T-helper 17 cell (primary cell): ENCODE measurements around the gene TGFB1. TPM values are rescaled to one million over a fixed set of nuclear protein-coding genes. Genes with fewer than 3 reads are reported as not detected.

Experiments used
- ATAC-seq: fragments of 150-1000 bp; cut with Tn5 transposase; 2 replicates; pipeline ENCODE4 v1.10.0; 2021; ENCODE audit warnings: mild to moderate bottlenecking, moderate library complexity
- DNase-seq, 3 donors: peaks; one replicate each; pipeline versions ENCODE4 v3.0.0 to v3.0.0-alpha.2; 2020 to 2021
- H3K9me3 ChIP-seq: one replicate; pipeline ENCODE4 v1.7.0; 2013; ENCODE audit warnings: low read length, mild to moderate bottlenecking; ENCODE audit not compliant: control insufficient read depth, poor library complexity, severe bottlenecking
- H3K27ac Mint-ChIP-seq: one replicate; pipeline ENCODE4 v1.8.0; 2022; ENCODE audit warnings: mild to moderate bottlenecking, moderate library complexity, mixed read lengths
- H3K27me3 Mint-ChIP-seq: one replicate; pipeline ENCODE4 v1.8.0; 2022; ENCODE audit warnings: mixed read lengths
- H3K36me3 Mint-ChIP-seq: one replicate; pipeline ENCODE4 v1.8.0; 2022; ENCODE audit warnings: low read depth, mixed read lengths
- H3K4me1 Mint-ChIP-seq: one replicate; pipeline ENCODE4 v1.8.0; 2022; ENCODE audit warnings: mild to moderate bottlenecking, mixed read lengths
- H3K4me3 Mint-ChIP-seq: one replicate; pipeline ENCODE4 v1.8.0; 2022; ENCODE audit warnings: mild to moderate bottlenecking, moderate library complexity, mixed read lengths
- total RNA-seq, 4 donors: library from RNA in 2 of 4; stranded (reverse) in 2 of 4; gene quantifications; one replicate each; pipeline ENCODE4 v1.2.3 and lab custom pipeline; 2022 to 2026

TGFB1 gene
- total RNA-seq, 2 donors from 2014 or later, result 408 to 431 TPM

DNA sequence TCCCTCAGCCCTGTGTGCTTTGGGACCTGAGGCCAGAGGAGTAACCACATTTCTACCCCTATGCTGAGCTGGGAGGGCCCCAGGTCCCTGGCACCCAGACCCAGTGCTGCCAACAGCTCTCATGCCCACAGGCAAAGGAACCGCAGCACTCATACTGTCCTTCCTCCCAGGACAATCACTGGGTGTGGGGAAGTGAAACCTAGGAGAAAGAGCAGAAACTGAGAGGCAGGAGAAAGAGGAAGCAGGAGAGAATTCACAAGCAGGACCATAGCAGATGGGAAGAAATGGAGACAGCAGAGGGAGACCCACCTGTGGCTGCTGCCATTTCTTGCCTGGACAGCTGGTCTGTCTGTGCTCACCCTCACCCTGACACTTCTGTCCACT lies 24.9 kb downstream of the TGFB1 start:
- Mint-ChIP-seq H3K4me3 (peak overlapping the region; percentile 89), H3K27ac (peak overlapping the region; percentile 98), H3K36me3 (peaks cover 22% of the 10 kb centered on the region), H3K27me3 (no peaks in the 10 kb centered on the region), H3K4me1 (peaks cover 57% of the 10 kb centered on the region)
- ATAC-seq (no peak), DNase-seq (no peak)
- H3K9me3 ChIP-seq, result no peaks in the 10 kb centered on the region

DNA sequence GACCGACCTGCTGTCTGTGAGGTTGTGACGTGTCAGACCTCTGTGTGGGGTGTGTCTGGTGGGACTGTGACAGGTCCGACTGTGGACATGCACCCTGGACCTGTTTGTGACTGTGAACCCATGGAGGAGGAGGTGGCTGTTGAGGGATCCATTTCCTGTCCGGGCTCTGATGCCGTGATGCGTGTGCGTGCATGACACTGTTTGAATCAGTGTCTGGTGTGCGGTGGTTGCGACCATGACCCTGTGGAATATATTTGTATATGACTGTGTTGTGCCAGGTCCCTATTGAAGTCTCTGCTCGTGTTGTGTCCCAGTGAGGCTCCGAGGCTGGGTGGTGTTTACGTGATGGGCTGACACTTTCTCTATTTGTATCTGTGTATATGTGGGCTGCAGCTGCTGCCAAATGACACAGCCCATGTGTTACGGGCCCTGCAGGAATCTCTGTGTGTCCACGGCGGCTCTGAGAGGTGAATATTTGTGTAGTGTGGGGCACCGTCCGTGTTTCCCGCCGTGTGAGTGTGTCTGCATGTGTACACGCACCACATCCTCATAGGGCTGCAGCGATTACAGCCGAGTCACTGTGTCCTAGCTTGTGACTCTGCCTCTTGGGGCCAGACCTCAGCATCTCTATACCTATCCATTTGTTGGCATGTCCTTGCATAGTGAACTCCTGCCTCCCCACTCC lies 25.4 kb downstream of the TGFB1 start:
- DNase-seq (no peak), ATAC-seq (peak; percentile 38)
- no peaks in the 10 kb centered on the region for H3K27me3 Mint-ChIP-seq
- H3K27ac Mint-ChIP-seq, result peak overlapping the region; percentile 98
- H3K36me3 Mint-ChIP-seq, result peaks cover 22% of the 10 kb centered on the region
- H3K4me1 Mint-ChIP-seq, result peaks cover 59% of the 10 kb centered on the region
- no peaks in the 10 kb centered on the region for H3K9me3 ChIP-seq
- peak overlapping the region; percentile 89 for H3K4me3 Mint-ChIP-seq

DNA sequence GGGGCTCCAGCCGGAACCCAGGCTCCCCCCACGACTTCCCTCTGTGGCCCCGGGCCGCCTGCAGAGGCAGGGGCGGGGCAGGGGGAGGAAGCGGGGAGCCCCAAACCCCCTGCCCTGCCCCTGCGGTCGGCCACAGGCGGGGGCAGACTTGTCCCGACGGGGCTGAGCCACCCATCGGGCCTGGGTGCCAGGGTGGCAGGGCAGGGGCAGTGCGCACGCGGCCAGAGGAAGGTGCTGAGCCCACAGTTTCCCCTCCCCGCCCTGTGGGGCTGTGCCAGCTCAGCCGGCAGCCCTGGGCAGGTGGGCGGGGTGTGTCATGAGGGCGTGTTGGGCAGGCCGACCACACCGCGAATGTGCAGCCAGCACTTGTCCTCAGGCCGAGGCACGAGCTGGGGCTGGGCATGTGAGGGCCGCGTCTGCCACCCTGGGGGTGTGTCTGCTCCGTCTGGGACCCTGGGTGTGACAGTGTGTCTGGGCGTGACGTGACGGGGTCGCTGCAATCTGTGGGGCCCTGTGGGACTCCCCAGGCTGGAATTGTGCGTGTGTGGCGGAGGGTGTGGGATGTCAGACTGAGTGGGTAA lies 26.1 kb downstream of the TGFB1 start:
- peak overlapping the region; percentile 89 for H3K4me3 Mint-ChIP-seq
- H3K27me3 Mint-ChIP-seq, result no peaks in the 10 kb centered on the region
- no peaks in the 10 kb centered on the region for H3K9me3 ChIP-seq
- peak; percentile 70 to 89 (median 75) for DNase-seq
- H3K27ac Mint-ChIP-seq, result peak overlapping the region; percentile 98
- peaks cover 63% of the 10 kb centered on the region for H3K4me1 Mint-ChIP-seq
- peaks cover 27% of the 10 kb centered on the region for H3K36me3 Mint-ChIP-seq
- peak; percentile 75 for ATAC-seq

DNA sequence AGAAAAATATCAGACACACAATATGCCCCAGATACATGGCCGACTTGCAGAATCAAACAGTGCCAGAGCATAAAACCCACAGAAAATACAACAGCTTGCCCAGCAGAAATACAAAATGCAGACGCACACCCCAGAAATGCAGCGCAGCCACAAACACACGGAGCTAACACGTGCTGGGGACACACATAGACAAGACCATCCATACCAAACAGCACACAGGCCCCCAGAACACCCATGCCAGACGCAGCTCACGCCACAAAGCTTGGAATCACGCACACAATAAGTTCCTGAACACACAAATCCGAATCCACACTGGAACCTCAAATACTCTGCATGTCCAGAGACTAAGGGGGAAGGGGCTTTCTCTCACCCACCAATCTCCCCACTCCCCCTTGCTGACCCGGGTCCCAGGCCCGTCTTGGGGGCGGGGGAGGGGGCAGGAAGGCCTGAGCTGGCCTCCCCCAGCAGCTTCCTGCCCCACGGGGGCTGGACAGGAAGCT lies 26.6 kb downstream of the TGFB1 start:
- no peak for DNase-seq
- peak overlapping the region; percentile 98 for H3K27ac Mint-ChIP-seq
- no peaks in the 10 kb centered on the region for H3K9me3 ChIP-seq
- peaks cover 27% of the 10 kb centered on the region for H3K36me3 Mint-ChIP-seq
- H3K4me3 Mint-ChIP-seq, result peak overlapping the region; percentile 92
- peaks cover 60% of the 10 kb centered on the region for H3K4me1 Mint-ChIP-seq
- peak; percentile 4 for ATAC-seq
- H3K27me3 Mint-ChIP-seq, result no peaks in the 10 kb centered on the region

DNA sequence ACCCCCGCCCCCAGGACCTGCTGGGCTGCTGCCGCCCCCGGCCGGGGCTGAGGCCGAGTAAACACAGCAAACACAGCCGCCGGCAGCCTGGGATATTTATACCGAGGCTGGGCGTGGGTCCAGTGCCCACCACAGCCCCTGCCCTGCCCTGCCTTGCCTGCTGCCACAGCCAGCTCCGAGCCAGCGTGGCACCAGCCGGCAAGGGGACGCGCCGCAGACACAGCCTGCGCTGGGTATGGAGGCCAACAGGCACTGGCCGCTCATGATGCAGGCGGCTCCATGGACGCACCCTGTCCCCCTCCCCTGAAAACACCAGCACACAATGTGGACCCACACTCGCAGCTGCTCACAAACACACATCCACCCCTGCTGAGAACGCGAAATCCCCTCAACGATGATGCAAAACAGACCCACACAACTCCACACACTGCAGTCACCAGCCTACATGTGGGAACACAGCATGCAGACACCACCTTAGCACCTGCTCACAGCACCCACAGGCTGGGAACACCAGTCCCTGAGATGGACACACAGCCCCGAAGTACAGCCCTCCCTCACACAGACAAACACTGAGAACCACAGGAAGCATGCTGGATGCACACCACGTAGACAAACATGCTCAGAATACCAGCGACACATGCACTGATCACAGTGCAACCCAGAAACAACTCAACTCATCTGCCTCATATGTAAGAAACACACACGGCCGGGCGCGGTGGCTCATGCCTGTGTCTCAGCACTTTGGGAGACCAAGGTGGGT lies 27.6 kb downstream of the TGFB1 start:
- no peaks in the 10 kb centered on the region for H3K27me3 Mint-ChIP-seq
- H3K9me3 ChIP-seq, result no peaks in the 10 kb centered on the region
- peak overlapping the region; percentile 98 for H3K27ac Mint-ChIP-seq
- peaks cover 19% of the 10 kb centered on the region for H3K36me3 Mint-ChIP-seq
- peaks cover 53% of the 10 kb centered on the region for H3K4me1 Mint-ChIP-seq
- peak; percentile 2 for ATAC-seq
- DNase-seq, result no peak
- peak overlapping the region; percentile 92 for H3K4me3 Mint-ChIP-seq

DNA sequence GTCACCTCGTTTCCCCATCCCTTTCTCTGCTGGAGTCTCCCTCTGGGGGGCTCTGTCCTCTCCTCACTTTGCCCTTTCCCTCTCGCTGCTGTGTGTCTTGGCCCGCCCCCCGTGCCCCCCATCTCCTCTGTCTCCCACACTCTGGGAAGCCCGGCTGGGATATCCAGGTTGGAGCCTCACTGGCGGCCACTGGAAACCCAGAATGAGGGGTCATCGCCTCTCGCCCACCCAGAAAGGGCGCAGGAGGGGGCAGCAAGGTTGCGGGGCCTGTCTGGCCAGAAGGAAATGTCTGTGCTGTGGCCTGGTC lies 28.1 kb downstream of the TGFB1 start:
- Mint-ChIP-seq H3K4me1 (peaks cover 51% of the 10 kb centered on the region), H3K27ac (peak overlapping the region; percentile 89), H3K27me3 (no peaks in the 10 kb centered on the region), H3K4me3 (no peak overlapping the region), H3K36me3 (peaks cover 18% of the 10 kb centered on the region)
- no peaks in the 10 kb centered on the region for H3K9me3 ChIP-seq
- no peak for ATAC-seq
- no peak for DNase-seq

DNA sequence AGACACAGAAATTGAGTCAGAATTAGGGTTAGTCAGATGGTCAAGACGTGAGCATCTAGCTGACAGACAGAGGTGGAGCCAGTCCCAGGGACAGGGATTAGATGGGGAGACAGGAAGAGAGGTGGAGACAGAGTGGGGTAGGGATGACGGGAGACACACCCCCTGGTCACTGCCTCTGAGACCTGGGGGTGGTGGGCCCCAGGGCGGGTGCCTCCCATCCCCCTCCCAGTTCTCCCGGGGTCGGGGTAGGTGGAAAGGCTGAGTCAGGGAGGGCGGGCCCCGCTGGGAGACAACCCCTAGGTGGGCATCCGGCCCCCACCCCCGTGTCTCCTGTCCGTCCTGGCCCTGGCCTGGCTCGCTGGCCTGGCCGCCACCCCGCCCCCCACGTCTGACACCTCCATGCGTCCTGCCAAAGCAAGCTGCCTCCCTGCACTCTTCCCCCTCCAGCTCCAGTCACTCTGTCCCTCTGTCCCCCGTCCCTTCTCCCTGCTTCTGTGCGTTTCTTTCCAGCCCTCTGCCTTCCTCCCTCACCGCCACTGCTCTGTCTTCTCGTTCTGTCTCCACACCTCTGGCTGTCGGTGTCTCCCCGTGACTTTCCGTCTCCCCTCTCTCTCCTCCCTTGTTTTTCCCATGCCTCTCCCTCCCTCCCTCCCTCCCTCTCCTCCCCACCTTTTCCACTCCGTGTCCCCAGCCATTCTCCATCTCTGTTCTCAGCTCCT lies 28.6 kb downstream of the TGFB1 start:
- Mint-ChIP-seq H3K27me3 (no peaks in the 10 kb centered on the region), H3K4me3 (peak overlapping the region; percentile 82), H3K36me3 (peaks cover 16% of the 10 kb centered on the region), H3K4me1 (peaks cover 48% of the 10 kb centered on the region), H3K27ac (peak overlapping the region; percentile 89)
- DNase-seq (no peak), ATAC-seq (no peak)
- H3K9me3 ChIP-seq, result no peaks in the 10 kb centered on the region

DNA sequence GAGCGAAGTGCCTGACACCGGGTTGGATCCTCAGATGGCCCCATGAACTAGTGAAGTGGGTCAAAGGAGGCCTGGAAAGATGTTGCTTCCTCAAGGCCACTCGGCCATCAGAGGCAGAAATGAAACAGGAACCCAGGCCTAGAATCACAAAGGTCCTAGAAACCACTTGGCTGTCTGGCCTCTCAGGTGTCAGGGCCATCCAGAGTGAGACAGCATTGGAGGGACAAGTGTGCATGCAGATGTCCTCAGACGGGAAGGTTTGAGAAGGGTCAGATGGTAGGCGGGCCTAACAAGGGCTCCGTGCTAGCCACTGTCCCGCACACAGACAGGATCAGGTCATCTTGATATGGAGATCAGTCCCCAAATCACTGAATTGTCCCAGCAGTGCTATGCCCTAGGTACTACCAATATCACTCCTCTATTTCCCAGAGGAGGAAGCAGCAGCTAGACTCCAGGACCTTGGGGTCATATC lies 29.5 kb downstream of the TGFB1 start:
- H3K27me3 Mint-ChIP-seq, result no peaks in the 10 kb centered on the region
- ATAC-seq, result no peak
- H3K27ac Mint-ChIP-seq, result peak overlapping the region; percentile 89
- DNase-seq, result no peak
- no peaks in the 10 kb centered on the region for H3K9me3 ChIP-seq
- H3K4me1 Mint-ChIP-seq, result peaks cover 50% of the 10 kb centered on the region
- H3K36me3 Mint-ChIP-seq, result peaks cover 16% of the 10 kb centered on the region
- no peak overlapping the region for H3K4me3 Mint-ChIP-seq

DNA sequence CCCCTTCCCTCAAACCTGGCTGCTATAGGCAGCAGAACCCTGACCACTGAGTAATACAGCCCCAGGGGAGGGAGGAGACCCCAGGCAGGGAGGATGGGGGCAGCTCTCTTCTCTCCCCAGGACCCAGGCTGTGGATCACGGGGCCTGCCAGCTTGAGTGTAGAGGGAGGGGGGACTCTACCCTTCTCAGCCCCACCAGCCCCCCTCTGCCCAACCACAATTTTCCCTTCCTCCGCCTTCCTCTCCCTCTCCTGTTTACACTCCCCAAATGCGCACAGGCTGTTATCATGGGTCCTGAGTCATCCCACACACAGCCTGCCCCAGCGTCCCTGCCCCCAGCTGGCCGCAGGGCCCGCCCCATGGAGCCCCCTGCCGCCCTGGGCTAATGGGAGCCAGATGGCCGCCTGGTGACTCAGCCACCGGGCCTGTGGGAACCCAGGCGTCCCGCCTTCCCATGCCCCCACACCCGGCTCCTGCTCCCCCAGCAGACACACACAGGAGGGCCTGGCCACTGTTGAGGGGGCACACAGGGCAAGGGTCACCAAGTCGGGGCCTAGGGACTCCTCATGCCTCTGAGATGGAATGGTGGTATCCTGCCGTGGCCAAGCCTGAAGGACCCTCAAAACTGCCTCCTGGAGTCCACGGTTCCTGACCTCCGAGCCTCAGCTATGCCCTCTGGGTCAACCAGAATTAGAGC lies 30.1 kb downstream of the TGFB1 start:
- H3K9me3 ChIP-seq, result no peaks in the 10 kb centered on the region
- peak overlapping the region; percentile 89 for H3K27ac Mint-ChIP-seq
- H3K27me3 Mint-ChIP-seq, result no peaks in the 10 kb centered on the region
- peaks cover 12% of the 10 kb centered on the region for H3K36me3 Mint-ChIP-seq
- peaks cover 43% of the 10 kb centered on the region for H3K4me1 Mint-ChIP-seq
- ATAC-seq (no peak), DNase-seq (no peak)
- H3K4me3 Mint-ChIP-seq, result peak overlapping the region; percentile 52

DNA sequence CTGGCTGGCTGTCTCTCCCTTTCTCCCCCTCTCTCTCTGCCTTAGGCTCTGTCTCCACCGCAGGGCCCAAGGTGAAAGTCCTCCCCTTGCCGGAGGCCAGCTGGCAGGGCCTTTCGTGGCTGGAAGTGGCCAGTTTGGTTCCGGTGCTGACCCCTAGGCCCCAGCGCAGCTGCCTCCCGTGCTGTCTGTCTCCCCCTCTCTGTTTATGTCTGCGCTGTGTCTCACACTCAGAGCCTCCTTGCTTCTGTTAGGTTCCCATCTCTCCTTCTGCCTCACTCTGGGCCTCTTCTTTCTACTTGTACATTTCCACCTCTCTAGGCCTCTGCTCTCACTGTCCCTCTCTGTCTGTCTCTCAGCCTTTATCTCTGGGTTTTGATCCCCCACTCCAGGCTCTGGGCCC lies 30.7 kb downstream of the TGFB1 start:
- no peaks in the 10 kb centered on the region for H3K9me3 ChIP-seq
- no peak for ATAC-seq
- peak overlapping the region; percentile 86 for H3K27ac Mint-ChIP-seq
- peaks cover 12% of the 10 kb centered on the region for H3K36me3 Mint-ChIP-seq
- no peak for DNase-seq
- no peaks in the 10 kb centered on the region for H3K27me3 Mint-ChIP-seq
- H3K4me3 Mint-ChIP-seq, result peak overlapping the region; percentile 70
- H3K4me1 Mint-ChIP-seq, result peaks cover 43% of the 10 kb centered on the region

DNA sequence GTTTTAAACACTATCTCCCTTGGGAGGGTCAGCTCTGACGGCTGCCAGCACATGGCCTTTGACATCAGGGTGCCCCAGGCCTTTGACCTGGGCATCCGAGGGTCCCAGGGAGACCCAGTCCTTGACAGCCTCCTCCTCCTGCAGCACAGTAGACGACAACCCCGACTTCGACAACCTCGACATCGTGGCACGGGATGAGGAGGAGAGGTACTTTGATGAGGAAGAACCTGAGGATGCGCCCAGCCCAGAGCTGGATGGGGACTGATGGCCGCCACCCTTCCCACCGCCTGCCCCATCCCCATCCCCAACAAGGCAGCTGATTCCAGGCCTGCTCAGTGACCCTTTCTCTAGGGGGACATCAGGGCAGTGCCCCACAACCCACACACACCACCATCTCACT lies 31.3 kb downstream of the TGFB1 start:
- DNase-seq (no peak), ATAC-seq (no peak)
- Mint-ChIP-seq H3K27ac (peak overlapping the region; percentile 86), H3K27me3 (no peaks in the 10 kb centered on the region), H3K4me3 (peak overlapping the region; percentile 70), H3K4me1 (peaks cover 43% of the 10 kb centered on the region), H3K36me3 (peaks cover 12% of the 10 kb centered on the region)
- H3K9me3 ChIP-seq, result no peaks in the 10 kb centered on the region

DNA sequence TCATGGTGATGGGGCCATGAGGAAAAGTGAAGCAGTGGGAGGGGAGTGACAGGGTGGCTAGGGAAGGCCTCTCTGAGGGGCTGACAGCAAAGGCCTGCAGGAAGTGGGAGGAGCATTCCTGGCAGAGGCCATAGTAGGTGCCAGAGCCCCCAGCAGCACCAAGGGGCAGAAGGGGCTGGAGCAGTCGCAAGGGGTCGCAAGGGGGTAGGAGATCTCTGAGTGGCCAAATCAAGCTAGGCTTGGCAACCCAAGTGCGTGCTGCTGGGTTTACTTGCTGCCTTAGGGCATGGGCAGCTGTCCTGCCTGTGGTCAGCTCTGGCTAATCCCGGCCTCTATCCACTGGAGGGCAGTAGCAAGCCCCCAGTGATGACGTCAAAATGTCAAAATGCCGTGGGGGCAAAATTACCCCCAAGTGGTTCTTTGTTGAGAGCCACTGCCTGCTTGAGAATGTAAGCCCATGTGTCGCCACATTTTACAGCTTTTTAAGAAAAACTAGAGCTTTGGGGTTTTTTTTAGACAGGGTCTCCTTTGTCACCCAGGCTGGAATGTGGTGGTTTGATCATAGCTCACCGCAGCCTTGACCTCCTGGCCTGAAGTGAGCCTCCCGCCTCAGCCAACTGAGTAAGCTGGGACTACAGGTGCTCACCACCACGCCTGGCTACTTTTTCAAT lies 32.0 kb downstream of the TGFB1 start:
- no peaks in the 10 kb centered on the region for H3K27me3 Mint-ChIP-seq
- H3K9me3 ChIP-seq, result no peaks in the 10 kb centered on the region
- H3K36me3 Mint-ChIP-seq, result peaks cover 13% of the 10 kb centered on the region
- no peak for ATAC-seq
- H3K4me1 Mint-ChIP-seq, result peaks cover 40% of the 10 kb centered on the region
- peak overlapping the region; percentile 33 for H3K4me3 Mint-ChIP-seq
- peak overlapping the region; percentile 89 for H3K27ac Mint-ChIP-seq
- no peak for DNase-seq
